RWPE1 (cell line): ENCODE results near the gene LIN7C.
"Not testable (repeated sequence)": the region's sequence is repeated elsewhere in the genome, so short reads cannot be mapped to it uniquely, and the experiment has no call there.

Experiments used
- CTCF ChIA-PET: fragments of 350-600 bp; sonication (Branson Sonifier 250); formaldehyde crosslinking; extraction: SDS; loops from one replicate; lab custom pipeline; 2021; lab: Yijun Ruan, JAX
- POLR2A ChIA-PET: fragments of 400-600 bp; formaldehyde crosslinking; extraction: SDS; loops from one replicate; lab custom pipeline; 2020; ENCODE audit warnings: antibody characterized with exemption; ENCODE audit not compliant: low non-redundant PET; lab: Yijun Ruan, JAX
- DNase-seq: peaks from one replicate; pipeline ENCODE4 v3.0.0; 2012; ENCODE audit warnings: low spot score
- H3K27ac ChIP-seq: fragments of 450-650 bp; 2 replicates; pipeline ENCODE4 v1.5.1; 2017
- TF ChIP-seq, protein P1 (sequence below): fragments of 450-650 bp; conservative IDR thresholded peaks from 2 replicates; pipeline ENCODE4 v1.5.1; 2017; ENCODE audit warnings: low read depth, mild to moderate bottlenecking

LIN7C gene

GRCh38 chr11:27456795-27457329 is 49.7 kb downstream of the LIN7C start:
- H3K27ac ChIP-seq = no peak overlapping the region
- ChIA-PET CTCF (interaction anchor here (1.9 kb wide), 1 partner anchor 29 kb away, joined by 6 read pairs; no protein-coding TSS in a partner anchor), POLR2A (no interaction called here)
- no peak for DNase-seq
- TF ChIP-seq, protein P1, sequence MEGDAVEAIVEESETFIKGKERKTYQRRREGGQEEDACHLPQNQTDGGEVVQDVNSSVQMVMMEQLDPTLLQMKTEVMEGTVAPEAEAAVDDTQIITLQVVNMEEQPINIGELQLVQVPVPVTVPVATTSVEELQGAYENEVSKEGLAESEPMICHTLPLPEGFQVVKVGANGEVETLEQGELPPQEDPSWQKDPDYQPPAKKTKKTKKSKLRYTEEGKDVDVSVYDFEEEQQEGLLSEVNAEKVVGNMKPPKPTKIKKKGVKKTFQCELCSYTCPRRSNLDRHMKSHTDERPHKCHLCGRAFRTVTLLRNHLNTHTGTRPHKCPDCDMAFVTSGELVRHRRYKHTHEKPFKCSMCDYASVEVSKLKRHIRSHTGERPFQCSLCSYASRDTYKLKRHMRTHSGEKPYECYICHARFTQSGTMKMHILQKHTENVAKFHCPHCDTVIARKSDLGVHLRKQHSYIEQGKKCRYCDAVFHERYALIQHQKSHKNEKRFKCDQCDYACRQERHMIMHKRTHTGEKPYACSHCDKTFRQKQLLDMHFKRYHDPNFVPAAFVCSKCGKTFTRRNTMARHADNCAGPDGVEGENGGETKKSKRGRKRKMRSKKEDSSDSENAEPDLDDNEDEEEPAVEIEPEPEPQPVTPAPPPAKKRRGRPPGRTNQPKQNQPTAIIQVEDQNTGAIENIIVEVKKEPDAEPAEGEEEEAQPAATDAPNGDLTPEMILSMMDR = no peak

GRCh38 chr11:27456140-27456794 is 50.3 kb downstream of the LIN7C start:
- POLR2A ChIA-PET = no interaction called here

DNA sequence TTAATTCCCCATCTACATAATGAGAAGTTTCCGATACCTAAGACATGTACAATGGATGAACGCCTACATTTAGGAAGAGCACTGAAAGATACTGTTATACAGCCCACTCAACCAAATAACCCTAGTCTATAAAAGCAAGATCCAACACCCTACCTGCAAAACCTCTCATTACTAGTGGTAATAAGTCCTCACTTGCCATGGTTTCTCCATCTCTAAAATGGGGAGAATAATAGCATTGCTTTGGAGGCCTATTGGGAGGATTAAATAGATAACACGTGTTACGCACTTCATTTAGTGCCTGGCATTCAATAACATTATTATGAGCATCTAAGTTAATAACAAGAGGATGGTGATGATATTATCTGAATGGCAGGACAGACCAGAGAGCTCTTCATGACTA is 50.9 kb downstream of the LIN7C start:
- POLR2A ChIA-PET = no interaction called here
- TF ChIP-seq, protein P1 = no peak
- CTCF ChIA-PET = interaction anchor here (1.9 kb wide), 1 partner anchor 30 kb away, joined by 6 read pairs; no protein-coding TSS in a partner anchor
- DNase-seq = no peak
- H3K27ac ChIP-seq = no peak overlapping the region

More at GRCh38 chr11:27456140-27456794, 50.3 kb downstream of the LIN7C start:
- H3K27ac ChIP-seq = no peak overlapping the region
- TF ChIP-seq, protein P1 = no peak
- no peak for DNase-seq
- CTCF ChIA-PET = interaction anchor here (1.9 kb wide), 1 partner anchor 30 kb away, joined by 6 read pairs; no protein-coding TSS in a partner anchor

DNA sequence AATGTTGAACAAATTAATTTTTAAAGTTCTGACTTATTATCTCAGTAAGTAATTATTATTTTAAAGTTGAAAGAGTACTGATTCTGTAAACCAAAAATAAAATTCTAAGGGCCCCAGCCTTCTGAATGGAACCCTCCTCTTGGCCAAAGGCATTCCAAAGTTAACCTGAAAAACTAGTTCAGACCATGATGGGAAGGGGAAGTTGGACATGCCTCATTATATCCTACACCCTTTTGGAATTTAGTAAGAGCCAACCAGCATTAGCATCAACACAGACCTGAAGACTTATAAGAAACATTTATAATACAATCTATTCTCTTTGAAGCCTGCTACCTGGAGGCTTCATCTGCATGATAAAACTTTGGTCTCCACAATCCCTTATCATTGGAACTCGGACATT is 52.9 kb downstream of the LIN7C start:
- CTCF ChIA-PET = no interaction called here
- H3K27ac ChIP-seq = no peak overlapping the region
- POLR2A ChIA-PET = no interaction called here
- TF ChIP-seq, protein P1 = no peak
- no peak for DNase-seq

- POLR2A ChIA-PET = no interaction called here
- TF ChIP-seq, protein P1 = no peak
- DNase-seq = no peak
- CTCF ChIA-PET = interaction anchor here (0.6 kb wide), 1 partner anchor 10 kb away, joined by 3 read pairs; no protein-coding TSS in a partner anchor
- H3K27ac ChIP-seq = no peak overlapping the region
Measured at GRCh38 chr11:27452147-27452546, 54.4 kb downstream of the LIN7C start.

DNA sequence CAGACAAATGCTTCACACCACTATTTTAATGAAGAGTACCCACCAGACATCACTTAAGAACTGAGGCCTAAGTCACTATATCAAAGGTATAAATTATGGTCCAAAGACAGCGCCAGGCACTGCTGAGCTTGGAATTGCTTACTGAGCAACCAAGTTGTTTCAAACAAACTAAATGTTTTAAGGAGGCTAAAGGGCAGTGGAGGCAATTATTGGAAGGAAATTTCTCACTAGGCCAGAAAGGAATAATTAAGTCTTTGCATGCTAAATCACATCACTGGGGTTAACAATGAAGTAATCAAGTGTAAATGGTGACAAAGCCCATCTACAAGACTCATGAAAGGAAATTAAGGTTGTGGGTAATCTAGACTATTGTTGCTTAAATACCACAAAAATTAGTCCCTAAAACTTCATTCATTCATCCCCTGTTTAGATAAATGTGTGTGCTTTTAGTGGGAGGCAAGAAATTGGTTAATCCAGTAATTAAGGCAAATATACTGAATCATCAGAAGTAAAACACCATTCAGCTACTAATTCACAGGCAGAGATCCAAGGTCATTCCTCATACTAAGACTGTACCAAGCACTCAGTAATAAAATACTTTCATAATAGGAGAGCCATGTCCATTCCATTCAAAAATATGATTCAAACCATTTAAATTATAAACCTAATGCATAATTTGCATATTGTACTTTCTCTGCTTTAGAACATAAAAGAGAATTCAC is 55.2 kb downstream of the LIN7C start:
- TF ChIP-seq, protein P1 = no peak
- H3K27ac ChIP-seq = no peak overlapping the region
- CTCF ChIA-PET = no interaction called here
- POLR2A ChIA-PET = no interaction called here
- no peak for DNase-seq

DNA sequence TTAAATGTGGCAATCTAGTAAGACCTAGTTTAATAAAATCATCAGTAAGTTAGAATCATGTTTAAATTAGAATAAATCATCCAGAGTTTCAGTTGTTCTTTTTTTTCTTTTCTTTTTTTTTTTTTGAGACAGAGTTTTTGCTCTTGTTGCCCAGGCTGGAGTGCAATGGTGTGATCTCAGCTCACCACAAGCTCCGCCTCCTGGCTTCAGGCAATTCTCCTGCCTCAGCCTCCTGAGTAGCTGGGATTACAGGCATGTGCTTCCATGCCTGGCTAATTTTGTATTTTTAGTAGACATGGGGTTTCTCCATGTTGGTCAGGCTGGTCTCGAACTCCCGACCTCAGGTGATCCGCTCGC is 58.4 kb downstream of the LIN7C start:
- peak overlapping the region; percentile 55 for H3K27ac ChIP-seq
- POLR2A ChIA-PET, DNase-seq: not testable (repeated sequence)
- CTCF ChIA-PET = interaction anchor here (0.6 to 0.7 kb wide), 2 partner anchors 12 to 18 kb away, joined by 3 read pairs; no protein-coding TSS in a partner anchor
